Measurements from ENCODE around the gene STRIT1.

DNA sequence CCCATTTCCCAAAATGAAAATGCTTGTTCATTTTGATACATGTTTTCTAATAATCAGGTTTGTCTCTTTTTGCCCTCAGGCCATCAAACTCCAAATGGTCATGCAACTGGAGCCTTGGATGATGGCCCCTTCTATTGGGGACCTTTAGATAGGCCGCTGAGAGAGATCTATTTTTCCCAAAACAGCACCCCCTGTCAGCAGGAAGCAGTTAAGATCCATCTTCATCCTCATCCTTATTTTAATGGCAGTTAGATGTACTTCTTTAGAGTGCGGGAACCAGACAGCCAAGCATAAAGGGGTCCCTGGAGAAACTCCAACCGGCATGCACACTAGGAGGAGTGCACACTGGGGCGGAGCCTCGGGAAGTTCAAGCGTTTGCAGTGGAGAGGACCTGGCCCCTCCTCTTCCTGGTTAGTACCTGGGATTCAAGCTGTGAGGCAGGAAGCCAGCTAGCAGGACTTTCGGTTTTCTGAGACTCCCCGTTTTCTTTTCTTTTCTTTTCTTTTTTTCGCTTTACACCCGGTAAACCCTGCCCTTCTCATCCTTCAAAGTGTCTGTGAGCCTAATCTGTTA lies 31.9 kb upstream of the STRIT1 start:
- TF ChIP-seq POLR2A (IDR thresholded peaks at IDR 0.05): no peak
- TF ChIP-seq, protein P1, sequence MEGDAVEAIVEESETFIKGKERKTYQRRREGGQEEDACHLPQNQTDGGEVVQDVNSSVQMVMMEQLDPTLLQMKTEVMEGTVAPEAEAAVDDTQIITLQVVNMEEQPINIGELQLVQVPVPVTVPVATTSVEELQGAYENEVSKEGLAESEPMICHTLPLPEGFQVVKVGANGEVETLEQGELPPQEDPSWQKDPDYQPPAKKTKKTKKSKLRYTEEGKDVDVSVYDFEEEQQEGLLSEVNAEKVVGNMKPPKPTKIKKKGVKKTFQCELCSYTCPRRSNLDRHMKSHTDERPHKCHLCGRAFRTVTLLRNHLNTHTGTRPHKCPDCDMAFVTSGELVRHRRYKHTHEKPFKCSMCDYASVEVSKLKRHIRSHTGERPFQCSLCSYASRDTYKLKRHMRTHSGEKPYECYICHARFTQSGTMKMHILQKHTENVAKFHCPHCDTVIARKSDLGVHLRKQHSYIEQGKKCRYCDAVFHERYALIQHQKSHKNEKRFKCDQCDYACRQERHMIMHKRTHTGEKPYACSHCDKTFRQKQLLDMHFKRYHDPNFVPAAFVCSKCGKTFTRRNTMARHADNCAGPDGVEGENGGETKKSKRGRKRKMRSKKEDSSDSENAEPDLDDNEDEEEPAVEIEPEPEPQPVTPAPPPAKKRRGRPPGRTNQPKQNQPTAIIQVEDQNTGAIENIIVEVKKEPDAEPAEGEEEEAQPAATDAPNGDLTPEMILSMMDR (IDR thresholded peaks at IDR 0.05): peak in 1 of 6 experiments; percentile 13

Data from esophagus squamous epithelium (tissue), 4 donors.